Measurements from ENCODE around the gene ENOX1.

ENOX1 gene

DNA sequence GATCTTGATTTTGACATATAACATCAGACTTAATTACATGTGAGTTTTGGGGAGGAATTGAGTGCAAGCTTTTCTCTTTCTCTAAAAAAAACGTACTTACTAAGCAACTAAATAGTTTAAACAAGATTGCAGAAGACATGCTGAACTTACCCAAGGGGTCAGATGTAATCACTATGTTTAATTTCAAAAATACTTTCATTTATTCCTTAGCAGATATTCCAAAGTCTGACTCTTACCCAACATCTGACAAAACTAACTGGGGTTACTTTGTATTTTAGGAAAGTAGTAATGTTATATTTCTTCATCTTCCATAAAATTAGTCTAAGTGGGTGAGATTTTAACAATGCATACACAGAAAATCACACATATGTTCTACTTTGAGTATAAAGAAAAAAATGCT, 493.2 kb downstream of the ENOX1 start:
- Histone ChIP-seq H3K4me3 (ENCODE audit: low read depth, low read length) (no peak overlapping the region), H3K27me3 (ENCODE audit: insufficient read depth, low read length) (no peaks in the 10 kb centered on the region), H4K12ac (ENCODE audit: low read depth, low read length) (no peak overlapping the region), H3K36me3 (ENCODE audit: control insufficient read depth in 1 of 2, insufficient read depth in 2 of 2, low read length in 2 of 2) (no peaks in the 10 kb centered on the region), H4K91ac (ENCODE audit: low read depth, low read length) (no peak overlapping the region), H2BK5ac (ENCODE audit: low read depth, low read length, poor library complexity) (no peak overlapping the region), H3K79me2 (ENCODE audit: control insufficient read depth, insufficient read depth, low read length, poor library complexity) (no peaks in the 10 kb centered on the region), H3K4me1 (ENCODE audit: control insufficient read depth in 1 of 2, insufficient read depth in 2 of 2, low read length in 2 of 2) (no peaks in the 10 kb centered on the region), H3K9me3 (ENCODE audit: insufficient read depth, low read depth, low read length) (peaks cover 2% of the 10 kb centered on the region), H2AK5ac (ENCODE audit: low read length) (no peak overlapping the region), H3K18ac (ENCODE audit: low read length) (no peak overlapping the region), H2BK120ac (ENCODE audit: insufficient read depth, low read length, poor library complexity) (no peak overlapping the region), H3K14ac (ENCODE audit: low read length) (no peak overlapping the region), H3K27ac (ENCODE audit: low read depth, low read length) (no peak overlapping the region), H2AFZ (ENCODE audit: insufficient read depth, low read length, poor library complexity) (no peak overlapping the region), H3K4ac (ENCODE audit: low read depth, low read length) (no peak overlapping the region), H3K9ac (ENCODE audit: low read length) (no peak overlapping the region), H3K4me2 (ENCODE audit: low read length) (no peak overlapping the region), H2BK12ac (ENCODE audit: low read length) (no peak overlapping the region), H4K8ac (ENCODE audit: low read depth, low read length) (no peak overlapping the region), H3K23ac (ENCODE audit: low read length) (no peak overlapping the region), H3K79me1 (ENCODE audit: low read length) (no peaks in the 10 kb centered on the region)
- DNase-seq, result no peak
- no CpG with 5 or more reads among the region's 1 CpG for WGBS (ENCODE audit: extremely low coverage, insufficient coverage, insufficient read length)

DNA sequence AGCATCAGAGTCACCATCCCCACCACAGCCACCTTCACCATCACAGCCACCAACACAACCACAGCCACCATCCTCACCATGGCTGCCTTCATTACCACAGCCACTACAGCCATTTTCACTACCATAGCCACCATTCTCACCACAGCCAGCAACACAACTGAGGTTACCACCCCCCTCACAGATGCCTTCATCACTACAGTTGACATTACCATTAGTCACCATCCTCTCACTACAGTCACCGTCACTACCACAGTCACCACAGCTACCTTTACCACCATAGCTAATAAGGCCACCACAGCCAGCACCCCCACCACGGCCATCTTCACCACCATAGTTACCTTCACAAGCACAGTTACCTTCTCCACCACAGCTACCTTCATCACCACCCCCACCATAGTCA, 493.8 kb downstream of the ENOX1 start:
- Histone ChIP-seq H3K79me2 (ENCODE audit: control insufficient read depth, insufficient read depth, low read length, poor library complexity) (no peaks in the 10 kb centered on the region), H3K36me3 (ENCODE audit: control insufficient read depth in 1 of 2, insufficient read depth in 2 of 2, low read length in 2 of 2) (no peaks in the 10 kb centered on the region), H3K18ac (ENCODE audit: low read length) (no peak overlapping the region), H3K23ac (ENCODE audit: low read length) (no peak overlapping the region), H4K8ac (ENCODE audit: low read depth, low read length) (no peak overlapping the region), H3K79me1 (ENCODE audit: low read length) (no peaks in the 10 kb centered on the region), H3K4me2 (ENCODE audit: low read length) (no peak overlapping the region), H4K12ac (ENCODE audit: low read depth, low read length) (no peak overlapping the region), H3K27me3 (ENCODE audit: insufficient read depth, low read length) (no peaks in the 10 kb centered on the region), H3K9ac (ENCODE audit: low read length) (no peak overlapping the region), H2AK5ac (ENCODE audit: low read length) (no peak overlapping the region), H2BK120ac (ENCODE audit: insufficient read depth, low read length, poor library complexity) (no peak overlapping the region), H2BK12ac (ENCODE audit: low read length) (no peak overlapping the region), H2BK5ac (ENCODE audit: low read depth, low read length, poor library complexity) (no peak overlapping the region), H2AFZ (ENCODE audit: insufficient read depth, low read length, poor library complexity) (no peak overlapping the region), H3K4me3 (ENCODE audit: low read depth, low read length) (peak overlapping the region; percentile 13), H3K27ac (ENCODE audit: low read depth, low read length) (no peak overlapping the region), H3K4ac (ENCODE audit: low read depth, low read length) (no peak overlapping the region), H3K4me1 (ENCODE audit: control insufficient read depth in 1 of 2, insufficient read depth in 2 of 2, low read length in 2 of 2) (no peaks in the 10 kb centered on the region), H4K91ac (ENCODE audit: low read depth, low read length) (no peak overlapping the region), H3K14ac (ENCODE audit: low read length) (no peak overlapping the region), H3K9me3 (ENCODE audit: insufficient read depth, low read depth, low read length) (peaks cover 2% of the 10 kb centered on the region)
- DNase-seq, result no peak
- no CpG with 5 or more reads among the region's 2 CpGs for WGBS (ENCODE audit: extremely low coverage, insufficient coverage, insufficient read length)

DNA sequence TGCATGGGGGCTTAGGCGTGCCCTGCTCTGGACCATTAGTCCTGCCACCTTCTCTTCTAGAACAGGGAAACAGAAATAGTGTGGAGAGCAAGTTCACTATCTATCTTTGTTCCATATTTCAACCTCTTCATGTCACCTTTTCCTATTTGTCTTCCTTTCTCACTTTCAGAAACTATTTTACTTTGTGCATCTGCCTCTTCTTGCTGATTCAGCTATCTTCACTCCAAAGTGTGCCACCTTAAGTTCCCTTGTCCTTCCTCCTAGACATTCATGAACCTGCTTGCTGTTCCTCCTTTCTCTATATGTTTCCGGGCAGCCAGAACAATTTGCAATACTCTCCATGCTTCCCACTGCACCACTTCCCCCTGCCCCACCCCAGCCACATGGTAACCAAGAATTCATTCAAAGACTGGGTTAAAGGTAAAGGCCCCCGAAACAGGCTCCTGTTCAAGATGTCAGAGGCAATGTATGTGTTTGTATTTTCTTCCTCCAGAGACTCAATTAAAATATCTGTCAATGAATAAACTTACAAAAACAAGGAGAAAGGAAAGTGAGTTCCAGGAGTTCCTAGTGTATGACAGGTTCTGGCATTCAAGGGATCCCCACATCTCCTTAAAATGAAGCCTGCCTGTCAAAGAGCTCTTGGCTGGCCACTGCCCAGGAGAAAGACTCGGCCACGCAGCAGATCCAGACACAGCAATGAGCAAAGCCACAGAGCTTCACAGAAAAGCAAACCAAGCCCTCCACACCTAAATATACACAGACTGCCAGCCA, 495.3 kb downstream of the ENOX1 start:
- Histone ChIP-seq H2BK5ac (ENCODE audit: low read depth, low read length, poor library complexity) (no peak overlapping the region), H2AK5ac (ENCODE audit: low read length) (no peak overlapping the region), H3K4me2 (ENCODE audit: low read length) (no peak overlapping the region), H3K9ac (ENCODE audit: low read length) (no peak overlapping the region), H3K79me2 (ENCODE audit: control insufficient read depth, insufficient read depth, low read length, poor library complexity) (no peaks in the 10 kb centered on the region), H3K14ac (ENCODE audit: low read length) (no peak overlapping the region), H3K79me1 (ENCODE audit: low read length) (no peaks in the 10 kb centered on the region), H4K12ac (ENCODE audit: low read depth, low read length) (no peak overlapping the region), H3K9me3 (ENCODE audit: insufficient read depth, low read depth, low read length) (peaks cover 2% of the 10 kb centered on the region), H3K4ac (ENCODE audit: low read depth, low read length) (no peak overlapping the region), H3K36me3 (ENCODE audit: control insufficient read depth in 1 of 2, insufficient read depth in 2 of 2, low read length in 2 of 2) (no peaks in the 10 kb centered on the region), H4K8ac (ENCODE audit: low read depth, low read length) (no peak overlapping the region), H4K91ac (ENCODE audit: low read depth, low read length) (no peak overlapping the region), H3K18ac (ENCODE audit: low read length) (no peak overlapping the region), H3K4me1 (ENCODE audit: control insufficient read depth in 1 of 2, insufficient read depth in 2 of 2, low read length in 2 of 2) (no peaks in the 10 kb centered on the region), H2AFZ (ENCODE audit: insufficient read depth, low read length, poor library complexity) (no peak overlapping the region), H3K4me3 (ENCODE audit: low read depth, low read length) (no peak overlapping the region), H2BK12ac (ENCODE audit: low read length) (no peak overlapping the region), H2BK120ac (ENCODE audit: insufficient read depth, low read length, poor library complexity) (no peak overlapping the region), H3K23ac (ENCODE audit: low read length) (no peak overlapping the region), H3K27me3 (ENCODE audit: insufficient read depth, low read length) (no peaks in the 10 kb centered on the region), H3K27ac (ENCODE audit: low read depth, low read length) (no peak overlapping the region)
- no CpG with 5 or more reads among the region's 5 CpGs for WGBS (ENCODE audit: extremely low coverage, insufficient coverage, insufficient read length)
- DNase-seq, result no peak

DNA sequence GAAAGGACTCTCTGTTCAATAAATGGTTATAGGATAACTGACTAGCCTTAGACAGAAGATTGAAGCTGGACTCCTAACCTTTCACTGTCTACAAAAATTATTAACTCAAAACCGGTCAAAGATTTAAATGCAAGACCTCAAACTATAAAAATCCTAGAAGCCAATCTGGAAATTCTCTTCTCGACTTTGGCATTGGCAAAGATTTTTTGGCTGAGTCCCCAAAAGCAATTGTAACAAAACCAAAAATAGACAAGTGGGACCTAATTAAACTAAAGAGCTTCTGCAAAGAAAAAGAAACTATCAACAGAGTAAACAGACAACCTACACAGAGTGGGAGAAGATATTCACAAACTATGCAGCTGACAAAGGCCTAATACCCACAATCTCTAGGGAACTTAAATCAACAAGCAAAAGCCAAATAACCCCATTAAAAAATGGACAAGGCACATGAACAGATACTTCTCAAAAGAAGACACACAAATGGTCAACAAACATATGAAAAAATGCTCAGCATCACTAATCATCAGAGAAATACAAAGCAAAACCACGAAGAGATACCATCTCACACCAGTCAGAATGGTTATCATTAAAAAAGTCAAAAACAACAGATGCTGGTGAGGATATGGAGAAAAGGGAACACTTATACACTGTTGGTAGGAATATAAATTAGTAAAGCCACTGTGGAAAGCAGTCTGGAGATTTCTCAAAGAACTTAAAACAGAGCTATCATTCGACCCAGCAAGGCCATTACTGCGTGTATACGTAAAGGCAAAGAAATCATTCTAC, 497.1 kb downstream of the ENOX1 start:
- Histone ChIP-seq H3K4me2 (ENCODE audit: low read length) (no peak overlapping the region), H3K27me3 (ENCODE audit: insufficient read depth, low read length) (no peaks in the 10 kb centered on the region), H3K9ac (ENCODE audit: low read length) (no peak overlapping the region), H4K12ac (ENCODE audit: low read depth, low read length) (no peak overlapping the region), H3K79me1 (ENCODE audit: low read length) (no peaks in the 10 kb centered on the region), H2AK5ac (ENCODE audit: low read length) (no peak overlapping the region), H3K14ac (ENCODE audit: low read length) (no peak overlapping the region), H3K36me3 (ENCODE audit: control insufficient read depth in 1 of 2, insufficient read depth in 2 of 2, low read length in 2 of 2) (no peaks in the 10 kb centered on the region), H2AFZ (ENCODE audit: insufficient read depth, low read length, poor library complexity) (no peak overlapping the region), H2BK120ac (ENCODE audit: insufficient read depth, low read length, poor library complexity) (no peak overlapping the region), H3K27ac (ENCODE audit: low read depth, low read length) (no peak overlapping the region), H2BK12ac (ENCODE audit: low read length) (no peak overlapping the region), H3K4me3 (ENCODE audit: low read depth, low read length) (no peak overlapping the region), H4K91ac (ENCODE audit: low read depth, low read length) (no peak overlapping the region), H3K23ac (ENCODE audit: low read length) (no peak overlapping the region), H3K4me1 (ENCODE audit: control insufficient read depth in 1 of 2, insufficient read depth in 2 of 2, low read length in 2 of 2) (no peaks in the 10 kb centered on the region), H4K8ac (ENCODE audit: low read depth, low read length) (no peak overlapping the region), H3K4ac (ENCODE audit: low read depth, low read length) (no peak overlapping the region), H2BK5ac (ENCODE audit: low read depth, low read length, poor library complexity) (no peak overlapping the region), H3K9me3 (ENCODE audit: insufficient read depth, low read depth, low read length) (peaks cover 2% of the 10 kb centered on the region), H3K18ac (ENCODE audit: low read length) (no peak overlapping the region), H3K79me2 (ENCODE audit: control insufficient read depth, insufficient read depth, low read length, poor library complexity) (no peaks in the 10 kb centered on the region)
- no peak for DNase-seq
- WGBS (ENCODE audit: extremely low coverage, insufficient coverage, insufficient read length), result no CpG with 5 or more reads among the region's 6 CpGs
